Islet precursor cell (in vitro differentiated cells): Measurements from ENCODE around the gene SLC39A11.
A peak's percentile ranks its signal among the peaks of the same experiment; 100 is the strongest.
"Not testable (repeated sequence)": the region's sequence is repeated elsewhere in the genome, so short reads cannot be mapped to it uniquely, and the experiment has no call there.

Experiments
- DNase-seq: peaks from one replicate; pipeline ENCODE4 v3.0.0-alpha.2; 2018

SLC39A11 gene

GRCh38 chr17:73105431-73105830 lies 12.9 kb upstream of the SLC39A11 start:
- no peak for DNase-seq

DNA sequence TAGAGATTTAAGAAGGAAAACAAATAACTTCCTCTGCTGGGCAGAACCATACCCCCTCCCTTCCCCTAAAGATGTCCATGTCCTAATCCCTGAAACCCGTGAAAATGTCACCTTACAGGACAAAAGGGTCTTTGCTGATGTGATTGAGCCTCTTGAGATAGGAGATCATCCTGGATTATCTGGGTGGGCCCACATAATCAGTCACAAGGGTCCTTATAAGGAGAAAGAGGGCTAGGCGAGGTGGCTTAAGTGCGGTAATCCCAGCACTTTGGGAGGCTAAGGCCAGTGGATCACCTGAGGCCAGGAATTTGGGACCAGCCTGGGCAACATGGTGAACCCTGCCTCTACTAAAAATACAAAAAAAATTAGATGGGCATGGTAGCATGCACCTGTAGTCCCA lies 12.0 kb upstream of the SLC39A11 start:
- no peak for DNase-seq

GRCh38 chr17:73103641-73104335 lies 11.3 kb upstream of the SLC39A11 start:
- DNase-seq, result no peak

GRCh38 chr17:73101031-73101430 lies 8.5 kb upstream of the SLC39A11 start:
- no peak for DNase-seq

DNA sequence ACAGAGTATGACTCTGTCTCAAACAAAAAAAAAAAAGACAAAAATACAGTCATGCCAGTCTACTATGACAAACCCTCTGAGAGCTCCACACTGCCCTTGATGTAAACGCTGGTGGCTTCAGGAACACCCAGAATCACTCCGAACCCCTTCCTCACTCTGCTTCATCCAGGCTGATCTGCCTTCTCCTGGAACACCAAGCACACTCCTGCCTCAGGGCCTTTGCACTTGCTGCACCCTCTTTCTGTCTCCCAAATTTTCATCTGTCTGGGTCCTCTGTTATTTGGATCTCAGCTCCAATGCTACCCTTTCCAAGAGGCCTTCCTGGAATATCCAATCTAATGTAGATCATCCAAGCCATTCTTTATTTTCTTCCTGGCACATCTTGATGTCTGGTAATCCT lies 7.9 kb upstream of the SLC39A11 start:
- no peak for DNase-seq

GRCh38 chr17:73099511-73099910 lies 7.0 kb upstream of the SLC39A11 start:
- no peak for DNase-seq

GRCh38 chr17:73098919-73099318 lies 6.4 kb upstream of the SLC39A11 start:
- no peak for DNase-seq

- DNase-seq, result not testable (repeated sequence)
Observed at GRCh38 chr17:73097973-73098765, 5.7 kb upstream of the SLC39A11 start.

DNA sequence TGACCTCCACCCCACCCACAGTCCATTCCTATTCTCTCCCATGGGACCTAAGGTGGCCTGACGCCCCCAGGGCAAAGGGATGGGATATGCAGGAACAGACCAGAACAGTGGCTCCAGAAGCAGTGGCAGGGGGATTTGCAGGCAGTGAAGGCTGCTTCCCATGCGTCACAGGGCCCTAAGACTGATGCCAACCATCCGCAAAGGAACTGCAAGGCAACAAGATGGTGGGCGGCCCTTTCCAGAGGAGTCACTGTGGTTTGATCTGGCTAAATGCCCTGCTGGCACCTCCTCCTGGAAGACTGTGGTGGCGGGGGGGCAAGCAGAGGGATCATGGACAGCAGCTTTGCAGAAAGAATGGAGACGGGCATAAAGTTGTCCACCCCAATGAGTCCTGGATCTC lies 4.4 kb upstream of the SLC39A11 start:
- DNase-seq, result no peak

GRCh38 chr17:73096211-73096610 lies 3.7 kb upstream of the SLC39A11 start:
- no peak for DNase-seq

DNA sequence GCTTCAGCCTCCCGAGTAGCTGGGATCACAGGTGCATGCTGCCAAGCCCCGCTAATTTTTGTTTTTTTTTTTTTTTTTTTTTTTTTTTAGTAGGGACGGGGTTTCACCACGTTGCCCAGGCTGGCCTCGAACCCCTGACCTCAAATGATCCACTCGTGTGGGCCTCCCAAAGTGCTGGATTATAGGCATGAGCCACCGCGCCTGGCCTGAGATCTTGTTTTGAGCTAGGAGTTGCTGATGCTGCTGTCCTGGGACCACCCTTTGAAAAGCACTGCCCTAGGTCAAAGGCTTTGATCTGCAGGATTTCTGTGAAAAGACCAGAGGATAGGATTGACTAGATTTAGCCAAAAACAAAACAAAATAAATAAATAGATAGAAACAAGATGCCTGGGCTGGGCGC lies 798 bp upstream of the SLC39A11 start:
- no peak for DNase-seq

GRCh38 chr17:73091770-73092522 lies 542 bp downstream of the SLC39A11 start:
- DNase-seq, result peak; percentile 77

DNA sequence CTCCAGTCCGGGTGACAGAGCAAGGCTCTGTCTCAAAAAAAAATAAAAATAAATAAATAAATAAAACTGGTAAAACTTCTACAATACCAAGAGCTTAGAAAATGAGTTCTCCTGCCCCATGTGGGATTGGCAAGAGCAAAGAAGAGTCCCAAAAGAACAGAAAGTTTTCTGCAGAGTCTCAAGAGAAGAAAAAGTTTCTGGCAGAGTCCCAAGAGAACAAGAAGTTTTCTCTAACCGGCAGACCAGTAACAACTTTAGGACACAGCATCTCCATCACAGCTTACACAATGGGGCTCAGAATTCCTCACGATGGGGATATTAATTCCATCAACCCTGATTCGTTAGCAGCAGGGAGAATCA lies 1.1 kb downstream of the SLC39A11 start:
- no peak for DNase-seq

DNA sequence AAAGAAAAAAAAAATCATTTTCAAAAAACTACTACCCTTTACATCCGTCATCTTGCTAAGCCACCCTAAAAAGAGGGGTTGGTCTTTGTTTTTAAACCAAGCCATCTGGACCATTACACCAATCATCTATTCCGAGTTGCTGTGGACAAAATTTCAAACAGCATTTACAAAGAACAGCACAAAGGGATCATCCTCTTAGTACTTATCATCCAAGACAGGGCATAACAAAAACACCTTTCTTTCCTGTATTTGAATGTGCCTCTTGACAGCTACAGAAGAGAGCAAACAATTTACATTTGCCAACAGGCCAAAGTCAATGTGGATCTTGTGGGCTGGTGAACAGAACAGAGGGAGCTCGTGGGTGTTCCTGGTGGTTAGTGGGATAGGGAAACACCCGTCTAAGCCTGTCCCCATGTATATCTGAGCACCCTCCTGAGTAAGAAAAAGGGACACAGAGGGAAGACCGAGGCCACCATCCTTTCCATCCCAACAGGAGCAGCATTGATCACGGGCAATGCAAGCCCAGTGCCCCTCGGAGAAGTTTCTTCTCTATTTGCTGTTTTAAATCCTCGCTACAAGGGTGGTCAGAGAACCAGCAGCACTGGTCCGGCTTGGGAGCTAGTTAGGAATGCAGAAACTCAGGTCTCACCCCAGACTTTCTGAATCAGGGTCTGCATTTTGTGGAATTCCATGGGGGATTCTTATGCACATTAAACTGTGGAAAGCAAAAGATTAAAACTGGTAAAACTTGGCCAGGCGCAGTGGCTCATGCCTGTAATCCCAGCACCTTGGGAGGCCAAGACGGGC lies 1.9 kb downstream of the SLC39A11 start:
- DNase-seq, result no peak

DNA sequence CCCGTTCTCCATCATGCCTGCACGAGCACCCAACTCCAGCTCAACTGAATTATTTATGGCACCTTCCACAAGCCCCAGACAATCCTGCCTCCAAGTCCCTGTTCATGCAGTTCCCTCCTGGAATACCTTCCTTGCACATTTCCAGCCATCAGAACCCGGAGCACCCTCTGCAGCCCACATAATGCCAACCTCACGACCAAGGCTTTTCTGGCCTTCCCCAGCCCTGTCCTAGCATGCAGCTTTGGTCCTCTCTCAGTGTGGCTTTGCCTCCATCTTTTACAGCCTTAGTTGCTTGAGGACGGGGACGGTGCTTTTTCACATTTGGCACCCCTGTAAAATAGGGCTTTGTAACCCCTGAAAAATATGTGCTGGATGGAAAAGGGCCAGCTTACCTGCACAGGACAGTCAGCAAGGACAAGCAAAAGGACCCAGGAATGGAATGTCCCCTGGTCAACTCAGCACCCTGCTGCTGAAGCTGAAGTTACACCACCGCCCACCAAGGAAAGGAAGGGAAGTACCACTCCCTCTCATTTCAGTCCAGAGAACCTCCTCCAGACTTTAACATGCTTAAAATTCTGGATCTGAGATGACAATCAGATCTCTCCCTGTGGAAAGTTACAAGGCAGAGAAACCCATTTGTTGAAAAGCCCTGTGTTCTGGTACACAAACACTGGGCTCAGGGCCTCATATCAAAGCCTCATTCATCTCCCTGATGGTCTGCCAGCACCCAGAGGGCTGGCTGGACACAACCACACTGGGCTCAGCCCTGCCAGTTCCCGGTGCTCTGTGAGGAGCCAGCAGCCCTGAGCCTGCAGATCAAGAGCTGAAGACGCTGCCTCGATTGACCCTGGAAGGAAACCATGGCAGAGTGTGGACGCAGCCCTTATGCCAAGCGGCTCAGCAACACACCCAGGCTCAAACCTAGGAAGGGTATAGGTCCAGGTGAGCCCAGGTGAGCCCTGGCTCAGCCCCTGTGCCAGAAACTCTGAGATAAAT lies 2.9 kb downstream of the SLC39A11 start:
- no peak for DNase-seq

DNA sequence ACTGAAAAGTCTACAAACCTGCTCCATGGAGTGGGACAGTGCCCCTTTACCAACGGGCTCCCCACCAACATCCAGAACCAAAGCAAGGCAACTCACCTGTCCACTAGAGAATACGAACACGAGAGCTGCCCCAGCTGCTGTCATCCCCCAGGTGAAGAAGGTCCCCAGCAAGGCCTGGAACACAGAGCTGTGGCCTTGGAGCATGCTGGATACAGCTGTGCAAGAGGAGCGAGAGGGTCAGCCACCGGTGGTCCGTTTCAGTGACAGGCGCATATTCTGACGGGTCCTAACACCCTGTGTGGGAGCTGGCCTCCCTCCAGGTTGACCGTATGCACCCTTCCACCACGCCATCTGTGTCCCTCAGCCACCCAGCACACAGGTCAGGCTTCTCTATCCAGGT lies 3.9 kb downstream of the SLC39A11 start:
- DNase-seq, result no peak

GRCh38 chr17:73083432-73083831 lies 9.1 kb downstream of the SLC39A11 start:
- no peak for DNase-seq

DNA sequence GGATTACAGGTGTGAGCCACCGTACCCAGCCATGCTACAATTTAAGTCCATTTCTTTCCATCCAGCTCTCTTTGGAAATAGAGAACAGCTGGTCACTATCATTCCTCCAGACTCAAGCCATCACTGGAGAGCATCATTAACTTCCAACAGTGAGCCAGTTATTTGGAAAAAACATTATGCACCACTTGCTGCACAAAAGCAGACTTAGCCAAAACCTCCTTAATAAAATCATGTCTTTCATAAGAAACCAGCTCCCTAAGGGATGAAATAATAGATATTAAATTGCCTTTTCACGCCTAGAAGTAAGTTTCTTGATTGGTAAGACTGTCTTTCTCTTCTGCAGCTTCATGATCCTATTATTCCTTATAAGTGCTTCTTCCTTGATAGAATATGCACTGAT lies 17.9 kb downstream of the SLC39A11 start:
- no peak for DNase-seq

DNA sequence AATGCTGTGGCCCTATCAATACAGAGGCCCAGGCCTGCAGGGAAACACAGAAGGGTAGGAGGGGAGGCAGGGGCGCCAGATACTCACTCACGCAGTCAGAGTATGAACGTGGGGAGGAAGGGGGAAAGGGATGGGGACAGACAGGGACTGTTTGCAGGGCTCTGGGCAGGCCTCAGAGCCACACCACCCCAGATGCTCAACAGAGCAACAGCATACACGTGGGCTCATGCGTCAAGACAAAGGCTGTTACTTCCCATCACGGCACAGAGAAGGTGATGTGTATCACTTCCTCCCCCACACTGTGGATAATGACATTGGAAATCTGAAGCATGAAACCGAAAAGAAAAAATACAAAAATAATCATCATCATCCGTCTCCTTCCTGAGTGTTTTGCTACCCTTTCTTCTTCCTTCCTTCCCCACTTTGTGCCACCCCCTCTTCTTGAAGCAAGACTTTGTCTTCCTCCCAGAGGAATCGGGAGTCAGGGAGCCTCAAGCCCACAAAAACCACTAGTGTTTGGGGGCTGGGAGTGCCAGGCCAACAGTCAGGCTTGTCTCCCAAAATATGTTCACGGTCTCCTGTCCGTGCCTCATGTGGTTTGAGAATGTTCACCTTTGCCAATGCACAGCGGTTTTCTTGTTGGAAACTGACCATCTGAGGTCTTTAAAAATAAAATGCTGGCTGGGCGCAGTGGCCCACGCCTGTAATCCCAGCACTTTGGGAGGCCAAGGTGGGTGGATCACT lies 20.1 kb downstream of the SLC39A11 start:
- DNase-seq, result no peak

GRCh38 chr17:73071066-73071999 lies 21.2 kb downstream of the SLC39A11 start:
- DNase-seq, result no peak
